Activated T-cell treated with anti-CD3 and anti-CD28 coated beads for 48 hours (primary cell): ENCODE data around the gene CPAMD8.
"Not testable (repeated sequence)": the region's sequence is repeated elsewhere in the genome, so short reads cannot be mapped to it uniquely, and the experiment has no call there.

Experiments used
- DNase-seq: peaks from one replicate; pipeline ENCODE4 v3.0.0-alpha.2; 2020; ENCODE audit warnings: low read depth

The CPAMD8 gene

DNA sequence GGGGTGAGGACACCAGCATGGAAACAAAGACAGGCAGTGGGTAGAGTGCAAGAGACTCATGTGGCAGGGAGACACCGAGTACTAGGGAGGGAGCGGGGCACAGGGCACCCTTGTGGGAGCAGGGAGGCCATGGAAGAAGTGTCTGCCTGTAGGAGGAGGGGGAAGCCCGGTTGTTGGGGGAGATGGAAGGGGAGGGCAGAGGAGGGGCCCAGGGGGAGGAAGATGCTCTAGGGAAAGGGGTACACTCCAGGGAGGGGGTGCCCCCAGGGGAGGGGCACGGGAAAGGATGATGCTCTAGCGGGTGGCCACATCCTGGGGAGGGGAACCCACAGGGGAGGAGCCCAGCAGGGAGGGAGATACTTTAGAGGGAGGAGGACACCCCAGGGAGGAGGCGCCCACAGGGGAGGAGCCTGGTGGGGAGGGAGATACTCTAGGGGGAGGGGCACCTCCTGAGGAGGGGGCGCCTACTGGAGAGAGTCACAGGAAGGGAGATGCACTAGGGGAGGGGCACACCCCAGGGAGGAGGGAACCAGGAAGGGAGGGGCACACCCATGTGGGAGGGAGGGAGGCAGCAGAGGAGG, 24.9 kb downstream of the CPAMD8 start:
- peak; percentile 41 for DNase-seq

GRCh38 chr19:16998635-16999194, 27.9 kb downstream of the CPAMD8 start:
- DNase-seq, result no peak

- DNase-seq, result not testable (repeated sequence)
Observed at GRCh38 chr19:16996838-16997490, 29.6 kb downstream of the CPAMD8 start.

DNA sequence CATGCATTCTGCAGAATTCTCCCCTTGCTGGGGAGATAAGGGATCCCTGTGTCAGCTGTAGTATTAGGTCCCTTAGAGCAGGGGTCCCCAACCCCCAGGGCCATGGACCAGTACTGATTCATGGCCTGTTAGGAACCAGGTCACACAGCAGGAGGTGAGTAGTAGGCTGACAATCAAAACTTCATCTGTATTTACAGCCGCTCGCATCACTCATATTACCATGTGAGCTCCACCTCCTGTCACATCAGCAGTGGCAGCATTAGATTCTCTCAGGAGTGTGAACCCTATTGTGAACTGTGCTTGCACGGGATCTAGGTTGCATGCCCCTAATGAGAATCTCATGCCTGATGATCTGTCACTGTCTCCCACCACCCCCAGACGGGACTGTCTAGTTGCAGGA, 37.9 kb downstream of the CPAMD8 start:
- DNase-seq, result no peak

- no peak for DNase-seq
Observed at GRCh38 chr19:16985403-16985802, 41.2 kb downstream of the CPAMD8 start.

- not testable (repeated sequence) for DNase-seq
Observed at GRCh38 chr19:16982586-16982985, 44.0 kb downstream of the CPAMD8 start.

- DNase-seq, result no peak
Observed at GRCh38 chr19:16978839-16979802, 47.5 kb downstream of the CPAMD8 start.

GRCh38 chr19:16978156-16978555, 48.5 kb downstream of the CPAMD8 start:
- DNase-seq, result no peak

GRCh38 chr19:16977306-16977705, 49.3 kb downstream of the CPAMD8 start:
- DNase-seq, result no peak

- DNase-seq, result no peak
Observed at GRCh38 chr19:16976446-16976845, 50.2 kb downstream of the CPAMD8 start.

DNA sequence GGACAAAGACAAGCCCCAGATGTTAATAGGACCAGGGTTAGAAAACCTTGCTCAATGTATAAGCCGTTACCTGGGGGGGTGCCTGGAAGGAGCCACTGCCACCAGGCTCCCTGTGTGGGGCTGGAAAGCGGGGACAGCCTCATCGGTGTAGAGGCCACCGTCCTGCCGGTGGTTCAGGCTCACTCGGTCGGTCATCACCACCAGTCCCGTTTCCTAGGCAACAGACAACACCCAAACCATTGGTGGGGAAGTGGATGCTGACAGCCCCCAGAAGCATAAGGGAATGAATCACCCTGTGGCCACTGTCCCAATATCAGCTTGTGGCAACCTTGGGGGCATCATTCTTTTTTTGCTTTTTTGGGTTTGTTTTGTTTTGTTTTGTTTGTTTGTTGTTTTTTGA, 55.8 kb downstream of the CPAMD8 start:
- DNase-seq, result no peak

DNA sequence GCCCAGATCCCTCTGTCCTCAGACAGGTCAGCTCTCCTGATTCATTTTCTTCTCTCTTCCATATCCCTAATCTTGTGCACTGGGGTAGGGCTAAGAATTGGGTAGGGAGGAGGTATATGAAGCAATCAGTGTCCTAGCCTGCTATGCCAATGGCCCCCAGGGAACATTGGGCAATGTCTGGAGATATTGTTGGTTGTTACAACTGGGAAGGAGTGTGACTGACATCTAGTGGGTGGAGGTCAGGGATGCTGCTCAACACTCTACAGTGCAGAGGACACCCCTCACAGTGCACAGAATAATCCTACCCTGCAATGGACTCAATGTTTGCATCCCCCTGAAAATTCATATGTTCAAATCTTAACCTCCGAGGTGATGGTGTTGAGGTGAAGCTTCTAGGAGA, 57.5 kb downstream of the CPAMD8 start:
- DNase-seq, result no peak

DNA sequence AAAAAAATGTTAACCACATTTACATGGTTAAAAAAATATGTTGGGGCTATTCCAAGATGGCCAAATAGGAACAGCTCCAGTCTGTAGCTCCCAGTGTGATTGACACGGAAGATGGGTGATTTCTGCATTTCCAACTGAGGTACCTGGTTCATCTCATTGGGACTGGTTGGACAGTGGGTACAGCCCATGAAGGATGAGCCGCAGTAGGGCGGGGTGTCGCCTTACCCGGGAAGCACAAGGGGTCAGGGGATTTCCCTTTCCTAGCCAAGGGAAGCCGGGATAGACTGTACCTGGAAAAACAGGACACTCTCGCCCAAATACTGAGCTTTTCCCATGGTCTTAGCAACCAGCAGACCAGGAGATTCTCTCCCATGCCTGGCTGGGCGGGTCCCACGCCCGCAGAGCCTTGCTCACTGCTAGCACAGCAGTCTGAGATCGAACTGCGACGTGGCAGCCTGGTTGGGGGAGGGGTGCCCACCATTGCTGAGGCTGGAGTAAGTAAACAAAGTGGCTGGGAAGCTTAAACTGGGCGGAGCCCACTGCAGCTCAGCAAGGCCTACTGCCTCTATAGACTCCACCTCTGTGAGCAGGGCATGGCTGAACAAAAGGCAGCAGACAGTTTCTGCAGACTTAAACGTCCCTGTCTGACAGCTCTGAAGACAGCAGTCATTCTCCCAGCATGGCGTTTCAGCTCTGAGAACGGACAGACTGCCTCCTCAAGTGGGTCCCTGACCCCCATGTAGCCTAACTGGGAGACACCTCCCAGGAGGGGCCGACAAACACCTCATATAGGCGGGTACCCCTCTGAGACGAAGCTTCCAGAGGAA, 65.4 kb downstream of the CPAMD8 start:
- DNase-seq, result not testable (repeated sequence)

- not testable (repeated sequence) for DNase-seq
Observed at GRCh38 chr19:16958277-16958676, 68.3 kb downstream of the CPAMD8 start.

DNA sequence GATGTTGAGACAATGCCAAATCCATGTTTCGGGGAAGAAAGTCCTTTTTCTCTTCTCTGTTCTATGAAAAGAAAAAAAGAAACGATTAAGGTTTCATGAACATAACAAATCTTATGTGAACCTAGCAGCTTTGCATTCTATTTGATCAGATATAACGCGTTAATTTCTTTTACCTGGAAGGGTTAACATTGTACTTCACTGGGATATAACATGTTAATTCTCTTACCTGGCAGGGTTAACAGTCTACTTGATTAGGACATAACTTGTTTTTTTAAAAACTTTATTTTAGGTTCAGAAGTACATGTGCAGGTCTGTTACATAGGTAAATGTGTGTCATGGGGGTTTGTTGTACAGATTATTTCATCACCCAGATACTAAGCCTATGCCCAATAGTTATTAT, 68.8 kb downstream of the CPAMD8 start:
- DNase-seq, result no peak

GRCh38 chr19:16957151-16957701, 69.4 kb downstream of the CPAMD8 start:
- DNase-seq, result no peak

DNA sequence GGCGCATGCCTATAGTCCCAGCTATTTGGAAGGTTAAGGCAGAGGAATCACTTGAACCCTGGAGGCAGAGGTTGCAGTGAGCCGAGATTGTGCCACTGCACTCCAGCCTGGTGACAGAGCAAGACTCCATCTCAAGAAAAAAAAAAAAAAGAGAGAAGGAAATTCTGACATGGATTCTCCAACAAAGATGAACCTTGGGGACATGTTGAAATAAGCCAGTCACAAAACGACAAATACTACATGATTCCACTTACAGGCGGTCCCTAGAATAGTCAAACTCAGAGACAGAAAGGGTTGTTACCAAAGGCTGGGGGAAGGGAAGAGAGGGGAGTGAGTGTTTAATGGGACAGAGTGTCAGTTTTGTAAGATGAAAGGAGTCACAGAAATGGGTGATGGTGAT, 71.4 kb downstream of the CPAMD8 start:
- no peak for DNase-seq

- DNase-seq, result no peak
Observed at GRCh38 chr19:16952046-16952445, 74.6 kb downstream of the CPAMD8 start.

DNA sequence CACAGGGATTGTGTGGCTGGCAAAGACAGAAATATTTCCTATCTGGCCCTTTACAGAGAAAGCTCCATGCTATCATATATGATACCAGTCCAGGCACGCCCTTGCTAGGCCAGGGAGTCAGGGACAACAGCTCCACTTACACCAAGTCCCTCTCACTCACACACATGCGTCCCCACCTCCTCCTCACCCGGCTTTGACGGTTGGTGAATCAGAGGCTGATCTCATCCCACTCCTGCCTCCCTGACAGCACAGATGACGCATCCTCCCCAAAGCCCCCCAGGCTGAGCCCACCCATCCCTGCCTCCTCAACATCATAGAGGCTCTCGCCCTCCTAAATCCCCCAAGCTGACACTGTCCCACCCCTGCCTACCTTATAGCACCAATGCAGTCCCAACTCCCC, 75.1 kb downstream of the CPAMD8 start:
- DNase-seq, result no peak

DNA sequence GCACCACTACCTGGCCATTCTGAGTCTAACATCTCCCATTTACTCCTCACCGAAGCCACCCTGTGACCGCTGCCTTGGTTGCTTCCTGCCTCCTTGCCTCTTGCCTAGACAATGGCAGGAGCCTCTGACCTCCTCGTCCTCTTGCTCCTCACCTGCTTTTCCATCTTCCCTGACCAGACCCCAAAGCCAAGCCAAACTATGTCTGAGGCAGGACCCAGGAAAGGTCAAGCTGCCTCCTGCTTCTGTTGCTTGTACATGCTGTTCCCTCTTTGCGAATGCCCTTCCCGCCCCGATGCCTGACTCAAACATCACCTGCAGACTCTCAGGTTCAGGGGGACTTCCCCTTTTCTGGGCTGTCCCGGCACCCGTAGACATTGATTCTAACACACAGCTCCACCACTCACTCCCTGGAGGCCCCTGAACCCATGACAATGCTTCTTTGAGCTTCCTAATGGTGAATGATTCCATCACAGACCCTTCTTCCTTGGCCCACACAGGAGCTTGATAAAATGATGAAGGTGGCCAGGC, 77.0 kb downstream of the CPAMD8 start:
- DNase-seq, result no peak
